Activated CD4-positive, alpha-beta T cell treated with anti-CD3 and anti-CD28 coated beads, Interleukin-2, Interleukin-4, amounts not matched to agents 100 ng/mL and 50 ng/mL, durations not matched to agents 16 hours and 8 hours (primary cell): ENCODE measurements around the gene ZNF282.

Source experiments
- DNase-seq: peaks from one replicate; pipeline ENCODE4 v3.0.0-alpha.2; 2020; ENCODE audit warnings: low spot score

ZNF282 gene

GRCh38 chr7:149195180-149196150 is at the start of gene ZNF282:
TSS of gene ZNF282 (plus strand) at chr7:149195546. CDS start at chr7:149195590, 44 bp downstream.
- DNase-seq, result peak; percentile 85

GRCh38 chr7:149147072-149147751 is 48.1 kb upstream of the ZNF282 start, which contains the start of gene ZNF398:
TSS of gene ZNF398 (plus strand) at chr7:149147453. CDS start at chr7:149147743, 290 bp downstream.
- peak; percentile 73 for DNase-seq

- peak; percentile 44 for DNase-seq
These were observed 47.3 kb upstream of the ZNF282 start for GRCh38 chr7:149147752-149148653.

GRCh38 chr7:149150981-149151380 is 44.4 kb upstream of the ZNF282 start:
- no peak for DNase-seq

- DNase-seq, result no peak
These were observed 42.0 kb upstream of the ZNF282 start for GRCh38 chr7:149153346-149153745.

GRCh38 chr7:149154056-149154455 is 41.3 kb upstream of the ZNF282 start:
- DNase-seq, result no peak

GRCh38 chr7:149156898-149157297 is 38.4 kb upstream of the ZNF282 start:
- no peak for DNase-seq

- peak; percentile 15 for DNase-seq
These were observed 34.0 kb upstream of the ZNF282 start for GRCh38 chr7:149161241-149161848.

GRCh38 chr7:149166142-149166541 is 29.2 kb upstream of the ZNF282 start:
- DNase-seq, result no peak

GRCh38 chr7:149166630-149167352 is 28.6 kb upstream of the ZNF282 start:
- DNase-seq, result no peak

GRCh38 chr7:149171892-149172533 is 23.3 kb upstream of the ZNF282 start:
- no peak for DNase-seq

- no peak for DNase-seq
These were observed 22.8 kb upstream of the ZNF282 start for GRCh38 chr7:149172534-149172920.

- DNase-seq, result no peak
These were observed 20.2 kb upstream of the ZNF282 start for GRCh38 chr7:149175150-149175549.

- no peak for DNase-seq
These were observed 16.1 kb upstream of the ZNF282 start for GRCh38 chr7:149179241-149179640.

- no peak for DNase-seq
These were observed 14.5 kb upstream of the ZNF282 start for GRCh38 chr7:149180722-149181449.

GRCh38 chr7:149181450-149181790 is 13.9 kb upstream of the ZNF282 start:
- DNase-seq, result no peak

- DNase-seq, result no peak
These were observed 11.1 kb upstream of the ZNF282 start for GRCh38 chr7:149184274-149184673.

GRCh38 chr7:149188213-149188612 is 7.1 kb upstream of the ZNF282 start:
- no peak for DNase-seq

- no peak for DNase-seq
These were observed 6.6 kb upstream of the ZNF282 start for GRCh38 chr7:149188637-149189259.
